ENCODE data around the gene DNAJC24. TPM values are rescaled to one million over a fixed set of nuclear protein-coding genes. Genes with fewer than 3 reads are reported as not detected.

DNAJC24 gene
- total and polyA plus RNA-seq, 10 of the 15 experiments (the other 5 are each of a cell fraction or from before 2014, with no cell fraction given): 10.0 to 25.4 (median 13.8) TPM

DNA sequence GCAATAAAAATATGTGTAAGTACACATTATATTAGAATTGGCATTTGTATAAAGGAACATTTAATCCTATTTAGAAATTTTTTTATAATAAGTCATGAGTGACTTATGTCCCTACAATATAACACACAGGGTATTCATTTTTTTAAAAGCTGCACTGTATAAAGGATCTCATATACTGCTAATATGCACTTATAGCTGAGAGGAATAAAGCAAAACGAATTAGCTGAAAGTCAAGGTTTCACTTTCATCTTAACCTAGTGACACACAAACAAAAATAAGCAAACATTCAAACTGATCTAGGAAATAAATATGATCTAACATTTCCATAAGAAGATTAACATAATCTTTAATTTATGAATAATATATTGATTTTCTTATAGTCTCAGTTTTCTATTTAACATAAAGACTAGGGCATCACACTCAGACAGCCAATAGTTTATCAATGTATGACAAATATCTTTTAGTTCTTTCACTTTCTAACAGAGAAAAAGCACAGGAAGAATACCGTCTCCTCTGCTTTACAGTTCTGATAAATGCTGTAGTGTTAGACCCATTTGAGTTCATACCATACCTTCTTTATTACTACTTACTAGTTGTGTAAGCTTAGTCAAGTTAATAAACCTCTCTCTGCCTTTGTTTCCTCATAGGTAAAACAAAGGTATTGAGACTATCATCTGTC is 43.1 kb upstream of the DNAJC24 start (continued):
- TF ChIP-seq, protein P1, sequence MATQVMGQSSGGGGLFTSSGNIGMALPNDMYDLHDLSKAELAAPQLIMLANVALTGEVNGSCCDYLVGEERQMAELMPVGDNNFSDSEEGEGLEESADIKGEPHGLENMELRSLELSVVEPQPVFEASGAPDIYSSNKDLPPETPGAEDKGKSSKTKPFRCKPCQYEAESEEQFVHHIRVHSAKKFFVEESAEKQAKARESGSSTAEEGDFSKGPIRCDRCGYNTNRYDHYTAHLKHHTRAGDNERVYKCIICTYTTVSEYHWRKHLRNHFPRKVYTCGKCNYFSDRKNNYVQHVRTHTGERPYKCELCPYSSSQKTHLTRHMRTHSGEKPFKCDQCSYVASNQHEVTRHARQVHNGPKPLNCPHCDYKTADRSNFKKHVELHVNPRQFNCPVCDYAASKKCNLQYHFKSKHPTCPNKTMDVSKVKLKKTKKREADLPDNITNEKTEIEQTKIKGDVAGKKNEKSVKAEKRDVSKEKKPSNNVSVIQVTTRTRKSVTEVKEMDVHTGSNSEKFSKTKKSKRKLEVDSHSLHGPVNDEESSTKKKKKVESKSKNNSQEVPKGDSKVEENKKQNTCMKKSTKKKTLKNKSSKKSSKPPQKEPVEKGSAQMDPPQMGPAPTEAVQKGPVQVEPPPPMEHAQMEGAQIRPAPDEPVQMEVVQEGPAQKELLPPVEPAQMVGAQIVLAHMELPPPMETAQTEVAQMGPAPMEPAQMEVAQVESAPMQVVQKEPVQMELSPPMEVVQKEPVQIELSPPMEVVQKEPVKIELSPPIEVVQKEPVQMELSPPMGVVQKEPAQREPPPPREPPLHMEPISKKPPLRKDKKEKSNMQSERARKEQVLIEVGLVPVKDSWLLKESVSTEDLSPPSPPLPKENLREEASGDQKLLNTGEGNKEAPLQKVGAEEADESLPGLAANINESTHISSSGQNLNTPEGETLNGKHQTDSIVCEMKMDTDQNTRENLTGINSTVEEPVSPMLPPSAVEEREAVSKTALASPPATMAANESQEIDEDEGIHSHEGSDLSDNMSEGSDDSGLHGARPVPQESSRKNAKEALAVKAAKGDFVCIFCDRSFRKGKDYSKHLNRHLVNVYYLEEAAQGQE (IDR thresholded peaks at IDR 0.05; ENCODE audit: low read depth, low read length): no peak
- no peak for TF ChIP-seq HDAC2 (IDR thresholded peaks at IDR 0.05)
- no peak for TF ChIP-seq CTCF (IDR thresholded peaks at IDR 0.05 in 2 of 3, conservative IDR thresholded peaks at IDR 0.05 in 1 of 3; ENCODE audit: control insufficient read depth in 2 of 3, extremely low read depth in 1 of 3, insufficient read depth in 1 of 3, low read depth in 3 of 3, low read length in 3 of 3)
- TF ChIP-seq BHLHE40 (IDR thresholded peaks at IDR 0.05; ENCODE audit: borderline replicate concordance in 1 of 2, low read depth in 2 of 2, low read length in 1 of 2): no peak
- TF ChIP-seq, protein P2, sequence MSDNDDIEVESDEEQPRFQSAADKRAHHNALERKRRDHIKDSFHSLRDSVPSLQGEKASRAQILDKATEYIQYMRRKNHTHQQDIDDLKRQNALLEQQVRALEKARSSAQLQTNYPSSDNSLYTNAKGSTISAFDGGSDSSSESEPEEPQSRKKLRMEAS (IDR thresholded peaks at IDR 0.05; ENCODE audit: low read depth, low read length): no peak
- no peak for TF ChIP-seq RAD51 (IDR thresholded peaks at IDR 0.05)
- TF ChIP-seq E2F8 (IDR thresholded peaks at IDR 0.05; ENCODE audit: low read depth, partially characterized antibody): no peak
- TF ChIP-seq SIX5 (IDR thresholded peaks at IDR 0.05; ENCODE audit: low read depth, low read length, severe bottlenecking): no peak
- no peak for TF ChIP-seq ZNF687 (IDR thresholded peaks at IDR 0.05)
- TF ChIP-seq ETV6 (conservative IDR thresholded peaks at IDR 0.05 in 1 of 2, IDR thresholded peaks at IDR 0.05 in 1 of 2; ENCODE audit: borderline replicate concordance in 1 of 2, low read depth in 1 of 2): no peak

All from GM12878 (cell line).